ENCODE data around the gene ACSL3.
A peak's percentile ranks its signal among the peaks of the same experiment; 100 is the strongest.

The ACSL3 gene

GRCh38 chr2:222883420-222883819 lies 22.6 kb downstream of the ACSL3 start:
- no peak for DNase-seq

DNA sequence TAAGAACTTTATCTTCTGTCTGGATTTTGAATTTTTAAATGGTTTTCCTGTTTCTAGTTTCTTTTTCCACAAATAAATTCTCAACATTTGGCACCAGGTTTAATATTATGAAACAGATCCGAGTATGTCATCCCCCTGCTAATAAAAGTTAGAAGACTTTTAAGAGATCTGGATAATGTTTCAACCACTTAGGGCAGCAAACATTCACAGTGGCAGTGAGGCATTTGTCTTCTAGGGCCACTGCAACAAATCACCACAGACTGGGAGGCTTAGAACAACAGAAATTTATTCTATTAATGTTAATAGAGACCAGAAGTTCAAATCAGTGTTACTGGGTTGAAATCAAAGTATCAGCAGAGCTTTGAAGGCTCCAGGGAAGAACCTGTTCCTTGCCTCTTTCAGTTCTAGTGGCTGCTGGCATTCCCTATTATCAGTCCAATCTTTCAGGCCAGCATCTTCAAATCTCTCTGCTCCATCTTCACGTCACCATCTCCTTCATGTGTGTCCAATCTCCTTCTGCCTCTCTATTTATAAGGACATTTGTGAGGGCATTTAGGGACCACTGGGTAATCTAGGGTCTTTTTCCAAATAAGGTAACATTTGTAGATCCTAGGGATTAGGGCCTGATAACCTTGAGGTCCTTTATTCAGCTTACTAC lies 23.4 kb downstream of the ACSL3 start:
- no peak for DNase-seq

- no peak for DNase-seq
These were observed 24.1 kb downstream of the ACSL3 start for GRCh38 chr2:222884805-222885424.

DNA sequence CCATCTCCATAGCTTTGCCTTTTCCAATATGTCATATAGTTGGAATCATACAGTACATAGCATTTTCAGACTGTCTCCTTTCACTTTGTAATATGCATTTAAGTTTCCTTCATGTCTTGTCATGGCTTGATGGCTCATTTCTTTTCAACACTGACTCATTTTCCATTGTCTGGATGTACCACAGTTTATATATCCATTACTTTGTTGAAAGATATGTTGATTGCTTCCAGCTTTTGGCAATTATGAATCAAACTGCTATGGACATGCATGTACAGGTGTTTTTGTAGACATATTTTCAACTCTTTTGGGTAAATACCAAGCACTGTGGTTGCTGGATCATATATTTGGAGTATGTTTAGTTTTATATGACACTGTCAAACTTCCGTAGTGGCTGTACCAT lies 26.3 kb downstream of the ACSL3 start:
- no peak for DNase-seq

- DNase-seq, result no peak
These were observed 27.9 kb downstream of the ACSL3 start for GRCh38 chr2:222888716-222889115.

- DNase-seq, result no peak
These were observed 31.1 kb downstream of the ACSL3 start for GRCh38 chr2:222891890-222892289.

DNA sequence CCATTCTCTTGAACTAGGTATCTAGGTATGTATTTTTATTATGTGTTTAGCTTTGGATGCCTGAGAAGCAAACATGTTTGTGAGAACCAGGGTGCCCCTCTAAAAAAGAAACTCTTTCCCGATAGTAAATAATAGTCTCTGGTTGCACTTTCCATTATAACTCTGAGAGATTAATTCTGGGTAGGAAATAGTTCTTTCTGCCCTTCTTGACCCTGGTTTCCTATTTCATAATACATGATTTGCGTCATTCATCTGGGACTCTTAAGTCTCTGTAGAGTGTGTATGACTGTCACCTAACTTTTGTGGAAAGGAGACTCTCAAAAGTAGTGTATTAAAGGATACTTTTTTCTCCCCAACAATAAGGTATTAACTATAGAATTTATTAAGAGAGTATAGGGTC lies 31.5 kb downstream of the ACSL3 start:
- DNase-seq, result no peak

DNA sequence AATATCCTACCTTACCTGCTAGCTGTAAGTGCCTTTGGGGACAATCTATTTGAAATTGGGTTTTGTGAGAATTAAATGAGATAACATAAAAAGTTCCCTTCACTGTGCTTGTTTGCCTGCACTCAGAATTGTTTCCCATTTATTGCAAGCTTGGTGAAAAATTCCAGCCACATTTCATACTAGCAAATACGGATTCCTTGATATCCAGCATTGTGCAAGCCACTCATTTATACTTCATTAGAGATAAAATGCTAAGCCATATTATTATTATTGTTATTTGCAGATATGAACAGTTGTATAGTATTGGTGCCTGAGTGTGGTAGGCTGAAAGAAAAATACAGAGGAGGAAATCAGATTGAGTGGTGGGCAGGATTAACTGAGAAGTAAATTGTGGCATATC lies 31.9 kb downstream of the ACSL3 start:
- no peak for DNase-seq

GRCh38 chr2:222893716-222894115 lies 32.9 kb downstream of the ACSL3 start:
- no peak for DNase-seq

- DNase-seq, result no peak
These were observed 34.3 kb downstream of the ACSL3 start for GRCh38 chr2:222895144-222895543.

DNA sequence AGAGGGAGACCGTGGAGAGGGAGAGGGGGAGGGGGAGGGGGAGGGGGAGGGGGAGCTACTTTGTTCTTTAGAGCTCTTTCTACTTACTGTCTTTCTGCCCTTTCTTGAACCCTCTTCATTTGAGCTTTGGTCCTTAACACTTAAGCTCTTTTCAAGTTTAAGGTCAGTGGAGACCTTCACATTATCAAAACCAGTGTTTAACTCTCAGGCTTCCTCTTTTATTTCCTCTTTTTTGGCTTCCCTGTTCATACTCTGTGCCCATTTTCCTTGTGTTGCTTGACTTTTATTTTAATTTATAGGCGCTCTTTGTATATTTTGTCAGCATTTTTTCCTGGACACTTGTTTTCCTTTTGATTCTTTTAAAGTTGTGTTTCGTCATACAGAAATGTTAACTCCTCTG lies 37.1 kb downstream of the ACSL3 start:
- no peak for DNase-seq

GRCh38 chr2:222899413-222900181 lies 38.8 kb downstream of the ACSL3 start:
- DNase-seq, result no peak

DNA sequence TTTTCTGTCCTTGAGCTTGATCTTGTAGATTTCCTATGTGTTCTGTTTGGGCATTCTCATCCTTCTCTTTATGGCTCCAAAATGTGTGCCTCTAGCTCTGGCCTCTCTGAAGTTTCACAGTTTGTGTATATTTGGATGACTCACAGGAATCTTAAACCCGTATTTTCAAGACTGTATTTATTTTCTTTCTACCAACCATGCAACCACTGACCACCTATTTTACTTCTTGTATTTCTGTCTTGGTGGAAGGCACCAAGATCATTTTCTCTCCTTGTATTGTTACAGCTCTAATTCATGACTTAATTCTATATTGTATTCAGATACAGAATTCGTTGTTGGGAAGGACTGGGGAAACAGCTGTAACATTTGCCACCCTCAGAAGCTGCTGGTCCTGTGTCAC lies 39.5 kb downstream of the ACSL3 start:
- DNase-seq, result no peak

DNA sequence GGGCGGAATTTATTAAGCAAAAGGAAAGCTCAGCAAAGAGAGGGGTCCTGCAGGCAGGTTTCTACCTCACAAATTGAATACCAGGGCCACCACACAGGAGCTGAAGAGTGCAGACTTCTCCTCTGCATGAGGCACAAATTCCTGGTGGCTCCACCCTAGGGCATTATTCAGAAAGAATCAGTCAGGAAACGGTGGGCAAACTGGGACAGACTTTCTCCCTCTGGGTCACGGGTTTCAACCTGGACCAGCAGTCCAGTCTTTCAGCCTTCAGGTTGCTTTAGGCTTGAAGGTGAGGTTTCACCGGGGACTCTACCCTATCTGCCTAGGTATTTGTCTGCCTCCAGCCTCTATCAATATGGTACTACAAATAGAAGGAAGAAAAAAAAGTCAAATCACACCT lies 41.8 kb downstream of the ACSL3 start:
- DNase-seq, result no peak

GRCh38 chr2:222903234-222904220 lies 42.7 kb downstream of the ACSL3 start:
- peak; percentile 30 for DNase-seq

- no peak for DNase-seq
These were observed 43.9 kb downstream of the ACSL3 start for GRCh38 chr2:222904557-222905258.

GRCh38 chr2:222907048-222907447 lies 46.2 kb downstream of the ACSL3 start:
- no peak for DNase-seq

- no peak for DNase-seq
These were observed 47.1 kb downstream of the ACSL3 start for GRCh38 chr2:222907790-222908441.

GRCh38 chr2:222909286-222909685 lies 48.5 kb downstream of the ACSL3 start:
- no peak for DNase-seq

DNA sequence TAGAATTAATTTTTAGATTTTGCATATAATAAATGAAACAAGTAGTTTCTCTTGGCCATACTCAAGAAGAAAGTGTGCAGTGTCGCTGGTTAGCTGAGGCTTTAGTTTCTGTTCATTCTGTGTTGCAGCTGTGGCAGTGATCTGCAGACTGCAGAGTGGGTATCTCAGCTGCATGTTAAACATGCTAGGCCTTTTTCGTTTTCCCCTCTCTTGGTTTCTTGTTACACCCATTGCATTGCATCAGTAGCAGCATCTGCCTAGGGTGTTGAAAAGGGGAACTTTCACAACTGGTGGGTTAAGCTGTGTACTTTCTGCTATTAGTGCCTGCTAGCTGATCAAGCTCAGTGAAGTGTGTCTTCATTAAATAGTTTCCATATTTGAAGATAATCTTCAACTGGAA lies 51.3 kb downstream of the ACSL3 start:
- DNase-seq, result no peak

DNA sequence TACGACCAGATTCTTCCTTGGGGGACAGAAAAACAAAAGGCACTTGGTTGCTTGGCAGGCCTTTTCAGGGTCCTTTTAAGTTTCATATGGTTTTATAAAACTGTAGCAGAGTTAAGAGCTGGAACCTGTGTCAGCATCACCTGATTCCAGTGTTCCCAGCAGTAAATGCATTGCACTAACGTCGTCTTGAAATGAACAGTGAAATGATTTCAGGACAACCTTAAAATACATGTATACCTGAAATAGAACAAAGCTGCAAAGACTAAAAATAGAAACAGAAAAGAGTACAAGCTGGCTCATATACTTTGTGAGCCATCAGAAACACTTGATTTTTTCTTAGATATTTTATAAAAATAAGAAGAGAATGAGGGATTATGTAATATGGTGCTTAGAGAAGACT lies 51.9 kb downstream of the ACSL3 start:
- no peak for DNase-seq

All from stimulated activated CD4-positive, alpha-beta T cell treated with anti-CD3 and anti-CD28 coated beads, Interleukin-15, amount 100 ng/mL, for 24 hours (primary cell).